GM12891 (cell line): ENCODE results near the gene OLIG1.

ENCODE experiments used
- PAX5 ChIP-seq: IDR thresholded peaks from 2 replicates; pipeline ENCODE4 v1.6.1; 2011; ENCODE audit warnings: low read length, moderate library complexity, mild to moderate bottlenecking; ENCODE audit not compliant: insufficient read depth, severe bottlenecking
- POLR2AphosphoS5 ChIP-seq: IDR thresholded peaks from 2 replicates; pipeline ENCODE4 v1.6.1; 2011; ENCODE audit warnings: low read depth, low read length, control low read depth
- TAF1 ChIP-seq: IDR thresholded peaks from 2 replicates; pipeline ENCODE4 v1.6.1; 2011; ENCODE audit warnings: low read depth, low read length, control low read depth

GRCh38 chr21:33024201-33025103 lies 45.5 kb upstream of the OLIG1 start:
- TF ChIP-seq TAF1 (no peak), POLR2AphosphoS5 (no peak), PAX5 (no peak)
